Astrocyte of the cerebellum (primary cell): ENCODE data around the gene SUMF1.

Source experiments
- DNase-seq: peaks from one replicate; pipeline ENCODE4 v3.0.0-alpha.2; 2011; ENCODE audit warnings: low read depth
- H3K4me3 ChIP-seq: 2 replicates; pipeline ENCODE4 v1.5.1; 2011; ENCODE audit warnings: mild to moderate bottlenecking, low read depth, low read length, moderate library complexity
- CTCF ChIP-seq: IDR thresholded peaks from 2 replicates; pipeline ENCODE4 v1.5.1; 2012; ENCODE audit warnings: low read length, low read depth, moderate library complexity, mild to moderate bottlenecking; ENCODE audit errors: missing control alignments
- in situ Hi-C: cut with HindIII; loops from 2 replicates; pipeline ENCODE4 v1.10.0; 2017; ENCODE audit warnings: low sequenced_read_pairs

The SUMF1 gene

GRCh38 chr3:4411833-4412232 lies 55.2 kb downstream of the SUMF1 start:
- no peak for DNase-seq
- no peak overlapping the region for H3K4me3 ChIP-seq
- in situ Hi-C loops: no loop called here
- TF ChIP-seq CTCF: no peak

- in situ Hi-C loops: no loop called here
- no peak for DNase-seq
- TF ChIP-seq CTCF: no peak
- no peak overlapping the region for H3K4me3 ChIP-seq
Measured at GRCh38 chr3:4411236-4411635, 55.8 kb downstream of the SUMF1 start.

GRCh38 chr3:4410606-4411005 lies 56.5 kb downstream of the SUMF1 start:
- DNase-seq: no peak
- H3K4me3 ChIP-seq: no peak overlapping the region
- in situ Hi-C loops: no loop called here
- no peak for TF ChIP-seq CTCF

GRCh38 chr3:4409971-4410573 lies 57.0 kb downstream of the SUMF1 start:
- TF ChIP-seq CTCF: no peak
- no peak overlapping the region for H3K4me3 ChIP-seq
- DNase-seq: no peak
- in situ Hi-C loops: no loop called here

GRCh38 chr3:4409415-4409814 lies 57.7 kb downstream of the SUMF1 start:
- TF ChIP-seq CTCF: no peak
- H3K4me3 ChIP-seq: no peak overlapping the region
- no peak for DNase-seq
- in situ Hi-C loops: no loop called here

GRCh38 chr3:4408958-4409357 lies 58.1 kb downstream of the SUMF1 start:
- no peak for TF ChIP-seq CTCF
- in situ Hi-C loops: no loop called here
- no peak for DNase-seq
- H3K4me3 ChIP-seq: no peak overlapping the region

GRCh38 chr3:4407941-4408340 lies 59.1 kb downstream of the SUMF1 start:
- no peak overlapping the region for H3K4me3 ChIP-seq
- TF ChIP-seq CTCF: no peak
- no peak for DNase-seq
- in situ Hi-C loops: no loop called here
